Tibial nerve (tissue), 4 donors: ENCODE data around the gene TBC1D32. TPM values are rescaled to one million over a fixed set of nuclear protein-coding genes. Genes with fewer than 3 reads are reported as not detected.

Source experiments
- DNase-seq, 2 donors: peaks; one replicate each; pipeline ENCODE4 v3.0.0-alpha.2; 2019; ENCODE audit warnings: low spot score in 2 of 2
- H3K27ac ChIP-seq, 4 donors: fragments of 200-600 bp; sonication (generic) in 3 of 4; one replicate each; pipeline ENCODE4 v1.5.1; 2017 to 2019; ENCODE audit warnings: mild to moderate bottlenecking in 1 of 4
- H3K27me3 ChIP-seq, 2 donors: fragments of 200-600 bp; sonication (generic) in 1 of 2; one replicate each; pipeline versions ENCODE4 v1.5.1 to v1.6.0; 2017 to 2019
- H3K36me3 ChIP-seq, 3 donors: fragments of 200-600 bp; sonication (generic); one replicate each; pipeline ENCODE4 v1.5.1; 2018 to 2019
- H3K4me1 ChIP-seq, 4 donors: fragments of 200-600 bp; sonication (generic) in 3 of 4; one replicate each; pipeline ENCODE4 v1.5.1; 2017 to 2019
- H3K4me3 ChIP-seq, 4 donors: fragments of 200-600 bp; sonication (generic) in 3 of 4; one replicate each; pipeline ENCODE4 v1.5.1; 2017 to 2019; ENCODE audit warnings: mild to moderate bottlenecking in 1 of 4, moderate library complexity in 1 of 4
- H3K9me3 ChIP-seq, 4 donors: fragments of 200-600 bp; sonication (generic) in 3 of 4; one replicate each; pipeline ENCODE4 v1.5.1; 2017 to 2019
- EP300 ChIP-seq, 2 donors: sonication (generic); formaldehyde crosslinking; IDR thresholded peaks; one replicate each; pipeline ENCODE4 v1.6.1; 2017; ENCODE audit warnings: antibody characterized with exemption in 2 of 2, mild to moderate bottlenecking in 1 of 2
- POLR2A ChIP-seq, 2 donors: fragments of 450-650 bp; IDR thresholded peaks; one replicate each; pipeline ENCODE4 v1.6.1; 2017; ENCODE audit warnings: antibody characterized with exemption in 2 of 2, mild to moderate bottlenecking in 2 of 2, moderate library complexity in 2 of 2
- WGBS, 2 donors: methylation state at CpG; one replicate each; pipeline ENCODE4 v1.1.5; 2018; 5-methylcytosine and 5-hydroxymethylcytosine counted together
- total RNA-seq, 4 donors: library from RNA; depleted of rRNA; stranded (reverse); fragments of >200 nt; gene quantifications; one replicate each; pipeline ENCODE4 v1.1.0, GENCODE V29; 2016
- TF ChIP-seq, protein P1 (sequence below), 5 experiments: fragments of 200-600 bp in 3 of 5; fragments of 450-650 bp in 2 of 5; sonication (generic) in 3 of 5; IDR thresholded peaks; one replicate each; pipeline ENCODE4 v1.5.1; 2016 to 2019; ENCODE audit warnings: antibody characterized with exemption in 5 of 5, mild to moderate bottlenecking in 3 of 5, moderate library complexity in 2 of 5

TBC1D32 gene
- total RNA-seq, 4 donors from 2014 or later, result 7.9 to 19.2 (median 11.4) TPM

GRCh38 chr6:121110733-121111132 lies 223.5 kb downstream of the TBC1D32 start:
- H3K36me3 ChIP-seq, result no peaks in the 10 kb centered on the region
- H3K27ac ChIP-seq, result no peak overlapping the region
- no peaks in the 10 kb centered on the region for H3K27me3 ChIP-seq
- no peak overlapping the region for H3K4me3 ChIP-seq
- no peak for DNase-seq
- no peaks in the 10 kb centered on the region for H3K4me1 ChIP-seq
- WGBS, 2 donors, result 88 to 93% methylated on average over 4 of the region's 4 CpGs
- H3K9me3 ChIP-seq, result no peaks in the 10 kb centered on the region
- TF ChIP-seq EP300 (IDR thresholded peaks at IDR 0.05) (no peak), POLR2A (IDR thresholded peaks at IDR 0.05) (no peak)
- TF ChIP-seq, protein P1, sequence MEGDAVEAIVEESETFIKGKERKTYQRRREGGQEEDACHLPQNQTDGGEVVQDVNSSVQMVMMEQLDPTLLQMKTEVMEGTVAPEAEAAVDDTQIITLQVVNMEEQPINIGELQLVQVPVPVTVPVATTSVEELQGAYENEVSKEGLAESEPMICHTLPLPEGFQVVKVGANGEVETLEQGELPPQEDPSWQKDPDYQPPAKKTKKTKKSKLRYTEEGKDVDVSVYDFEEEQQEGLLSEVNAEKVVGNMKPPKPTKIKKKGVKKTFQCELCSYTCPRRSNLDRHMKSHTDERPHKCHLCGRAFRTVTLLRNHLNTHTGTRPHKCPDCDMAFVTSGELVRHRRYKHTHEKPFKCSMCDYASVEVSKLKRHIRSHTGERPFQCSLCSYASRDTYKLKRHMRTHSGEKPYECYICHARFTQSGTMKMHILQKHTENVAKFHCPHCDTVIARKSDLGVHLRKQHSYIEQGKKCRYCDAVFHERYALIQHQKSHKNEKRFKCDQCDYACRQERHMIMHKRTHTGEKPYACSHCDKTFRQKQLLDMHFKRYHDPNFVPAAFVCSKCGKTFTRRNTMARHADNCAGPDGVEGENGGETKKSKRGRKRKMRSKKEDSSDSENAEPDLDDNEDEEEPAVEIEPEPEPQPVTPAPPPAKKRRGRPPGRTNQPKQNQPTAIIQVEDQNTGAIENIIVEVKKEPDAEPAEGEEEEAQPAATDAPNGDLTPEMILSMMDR (IDR thresholded peaks at IDR 0.05), result no peak

DNA sequence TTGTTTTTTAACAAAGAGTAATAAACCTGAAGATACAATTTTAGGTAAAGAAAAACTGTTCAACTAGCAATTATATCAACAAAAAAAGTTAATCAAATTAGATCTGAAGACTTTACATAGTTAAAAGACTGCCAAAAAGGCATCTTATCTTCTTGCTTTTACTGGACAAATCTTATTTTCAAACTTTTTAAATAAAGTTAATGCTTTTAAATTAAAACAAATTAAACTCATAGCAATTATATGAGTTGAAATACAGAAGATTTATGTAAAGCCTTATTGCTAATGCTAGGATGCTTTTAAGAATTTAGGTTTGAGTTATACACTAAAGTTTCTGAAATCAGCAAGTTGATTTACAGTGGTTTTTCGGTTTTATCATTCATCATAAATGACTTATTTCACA lies 227.3 kb downstream of the TBC1D32 start:
- Histone ChIP-seq H3K36me3 (no peaks in the 10 kb centered on the region), H3K27ac (no peak overlapping the region), H3K27me3 (no peaks in the 10 kb centered on the region), H3K4me3 (no peak overlapping the region), H3K9me3 (peaks cover 0 to 2% (median 0%) of the 10 kb centered on the region in 4 donors), H3K4me1 (no peaks in the 10 kb centered on the region)
- DNase-seq, result no peak
- no peak for TF ChIP-seq EP300 (IDR thresholded peaks at IDR 0.05)
- TF ChIP-seq, protein P1 (IDR thresholded peaks at IDR 0.05), result no peak
- no peak for TF ChIP-seq POLR2A (IDR thresholded peaks at IDR 0.05)
- 92 to 94% methylated on average over 1 of the region's 1 CpG for WGBS, 2 donors

DNA sequence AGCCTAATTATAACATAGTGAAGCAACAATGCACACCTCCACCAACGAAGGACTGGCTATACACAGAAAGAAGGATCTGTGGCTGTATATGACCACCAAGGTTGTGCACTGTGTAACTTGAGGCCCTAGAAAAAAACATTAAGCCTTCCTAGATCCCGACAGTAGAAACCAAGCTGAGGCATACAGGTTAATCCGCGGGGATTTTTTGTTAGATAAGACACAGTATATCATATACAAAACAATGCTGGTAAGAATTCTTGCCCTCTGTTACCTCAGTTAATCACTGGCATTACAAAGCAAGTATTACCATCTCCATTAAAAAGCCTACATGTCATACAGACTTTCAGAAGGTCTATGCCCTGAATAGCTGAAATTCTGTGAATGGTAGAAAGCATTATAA lies 228.8 kb downstream of the TBC1D32 start:
- H3K9me3 ChIP-seq, result peaks cover 0 to 2% (median 0%) of the 10 kb centered on the region in 4 donors
- no peak overlapping the region for H3K27ac ChIP-seq
- H3K27me3 ChIP-seq, result no peaks in the 10 kb centered on the region
- WGBS, 2 donors, result 56 to 63% methylated on average over 4 of the region's 4 CpGs
- H3K4me3 ChIP-seq, result no peak overlapping the region
- H3K4me1 ChIP-seq, result no peaks in the 10 kb centered on the region
- H3K36me3 ChIP-seq, result no peaks in the 10 kb centered on the region
- no peak for DNase-seq
- no peak for TF ChIP-seq EP300 (IDR thresholded peaks at IDR 0.05)
- TF ChIP-seq, protein P1 (IDR thresholded peaks at IDR 0.05), result no peak
- TF ChIP-seq POLR2A (IDR thresholded peaks at IDR 0.05), result no peak

DNA sequence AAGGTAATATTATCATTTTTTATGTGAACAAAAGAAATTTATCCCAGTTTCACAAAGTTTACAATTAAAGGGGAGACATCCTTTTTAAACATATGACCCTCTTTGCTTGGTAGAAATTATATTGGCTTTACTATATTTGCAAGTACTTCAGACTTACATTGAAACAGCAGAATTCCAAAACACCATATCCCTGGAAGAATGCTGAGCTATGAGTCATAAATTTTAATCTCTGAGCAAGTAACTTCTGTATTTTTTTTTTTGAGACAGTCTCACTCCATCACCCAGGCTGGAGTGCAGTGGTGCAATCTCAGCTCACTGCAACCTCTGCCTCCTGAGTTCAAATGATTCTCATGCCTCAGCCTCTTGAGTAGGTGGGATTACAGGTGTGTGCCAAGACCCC lies 240.4 kb downstream of the TBC1D32 start:
- no peak for TF ChIP-seq POLR2A (IDR thresholded peaks at IDR 0.05)
- TF ChIP-seq, protein P1 (IDR thresholded peaks at IDR 0.05), result no peak
- no peak for TF ChIP-seq EP300 (IDR thresholded peaks at IDR 0.05)
- Histone ChIP-seq H3K27ac (no peak overlapping the region), H3K36me3 (no peaks in the 10 kb centered on the region), H3K9me3 (no peaks in the 10 kb centered on the region), H3K4me3 (no peak overlapping the region), H3K4me1 (no peaks in the 10 kb centered on the region), H3K27me3 (no peaks in the 10 kb centered on the region)
- no peak for DNase-seq

DNA sequence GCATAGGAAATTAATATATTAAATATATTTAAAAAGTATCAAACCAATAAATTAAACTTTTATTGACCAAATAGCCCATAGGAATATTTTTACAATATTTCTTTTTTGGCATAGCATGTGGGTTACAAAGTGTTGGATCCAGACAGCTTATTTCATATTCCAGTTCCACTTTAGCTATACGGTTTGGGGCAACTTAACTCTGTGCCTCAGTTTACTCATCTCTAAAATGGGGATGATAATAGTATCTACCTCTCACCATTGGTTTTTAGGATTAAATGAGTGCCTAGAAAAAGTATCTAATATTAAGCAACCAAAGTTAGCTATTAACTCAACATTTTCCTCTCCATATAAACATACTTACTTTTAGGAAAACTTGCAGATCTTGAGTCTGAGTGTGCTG lies 243.8 kb downstream of the TBC1D32 start:
- H3K4me3 ChIP-seq, result no peak overlapping the region
- no peaks in the 10 kb centered on the region for H3K9me3 ChIP-seq
- H3K36me3 ChIP-seq, result no peaks in the 10 kb centered on the region
- no peak overlapping the region for H3K27ac ChIP-seq
- WGBS, 2 donors, result 87 to 90% methylated on average over 1 of the region's 1 CpG
- no peaks in the 10 kb centered on the region for H3K4me1 ChIP-seq
- DNase-seq, result no peak
- H3K27me3 ChIP-seq, result no peaks in the 10 kb centered on the region
- no peak for TF ChIP-seq EP300 (IDR thresholded peaks at IDR 0.05)
- TF ChIP-seq, protein P1 (IDR thresholded peaks at IDR 0.05), result no peak
- no peak for TF ChIP-seq POLR2A (IDR thresholded peaks at IDR 0.05)
